Superior temporal gyrus (tissue), 1 donor: Measurements from ENCODE around the gene AGO4.
"Not testable (repeated sequence)": the region's sequence is repeated elsewhere in the genome, so short reads cannot be mapped to it uniquely, and the experiment has no call there.

ENCODE experiments used
- DNase-seq: peaks from one replicate; pipeline ENCODE4 v3.0.0-alpha.2; 2016; ENCODE audit errors: extremely low spot score

The AGO4 gene

GRCh38 chr1:35863881-35864625, 56.2 kb downstream of the AGO4 start:
- no peak for DNase-seq

- DNase-seq, result no peak
These were observed 57.0 kb downstream of the AGO4 start for GRCh38 chr1:35864813-35865212.

- DNase-seq, result no peak
These were observed 59.2 kb downstream of the AGO4 start for GRCh38 chr1:35866991-35867390.

DNA sequence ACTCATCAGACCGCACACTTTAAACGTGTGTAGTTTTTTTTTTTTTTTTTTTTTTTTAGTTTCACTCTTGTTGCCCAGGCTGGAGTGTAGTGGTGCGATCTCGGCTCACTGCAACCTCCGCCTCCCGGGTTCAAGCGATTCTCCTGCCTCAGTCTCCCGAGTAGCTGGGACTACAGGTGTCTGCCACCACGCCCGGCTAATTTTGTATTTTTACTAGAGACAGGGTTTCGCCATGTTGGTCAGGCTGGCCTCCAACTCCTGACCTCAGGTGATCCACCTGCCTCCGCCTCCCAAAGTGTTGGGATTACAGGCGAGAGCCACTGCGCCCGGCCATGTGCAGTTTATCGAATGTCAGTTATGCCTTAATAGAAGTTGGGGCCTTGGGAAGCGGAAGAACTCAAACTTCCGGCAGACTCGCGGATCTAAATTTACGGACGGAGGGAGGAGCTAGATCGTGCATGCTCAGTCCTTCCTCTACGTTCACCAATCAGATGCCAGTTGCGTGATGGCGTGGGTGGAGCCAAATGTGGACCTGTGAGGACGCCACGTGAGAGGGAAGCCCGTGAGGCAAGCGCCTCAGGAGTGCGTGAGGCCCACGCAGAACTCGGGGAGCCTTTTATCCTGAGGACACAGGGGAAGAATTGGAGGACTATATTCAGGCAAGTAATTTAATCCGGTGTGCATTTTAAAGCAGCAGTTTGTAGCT, 61.6 kb downstream of the AGO4 start:
- not testable (repeated sequence) for DNase-seq

GRCh38 chr1:35870651-35871309, 63.0 kb downstream of the AGO4 start:
- no peak for DNase-seq

DNA sequence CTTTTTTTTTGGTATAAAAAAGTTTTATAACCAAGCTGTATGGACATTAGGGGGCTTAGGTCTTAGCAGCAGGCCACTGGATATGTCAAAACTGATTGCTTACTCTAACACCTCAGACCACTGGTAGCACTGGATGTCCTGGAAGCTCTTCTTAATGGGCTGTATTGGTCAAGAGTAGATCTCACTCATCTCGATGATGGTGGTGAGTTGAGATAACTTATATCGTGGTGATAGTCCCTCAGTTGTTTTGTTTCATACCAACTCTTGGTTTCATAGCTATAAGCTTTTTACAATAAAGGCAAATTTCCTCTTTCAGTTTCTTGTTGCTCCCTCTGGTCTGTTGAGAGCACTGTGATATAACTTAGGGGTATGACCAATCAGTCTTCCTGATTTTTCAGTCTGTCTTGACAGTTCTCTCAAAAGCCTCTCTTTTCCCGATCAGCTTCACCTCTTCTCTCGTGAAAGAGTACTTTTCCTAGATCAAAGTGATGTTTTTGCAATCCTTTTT, 65.5 kb downstream of the AGO4 start:
- DNase-seq, result no peak

DNA sequence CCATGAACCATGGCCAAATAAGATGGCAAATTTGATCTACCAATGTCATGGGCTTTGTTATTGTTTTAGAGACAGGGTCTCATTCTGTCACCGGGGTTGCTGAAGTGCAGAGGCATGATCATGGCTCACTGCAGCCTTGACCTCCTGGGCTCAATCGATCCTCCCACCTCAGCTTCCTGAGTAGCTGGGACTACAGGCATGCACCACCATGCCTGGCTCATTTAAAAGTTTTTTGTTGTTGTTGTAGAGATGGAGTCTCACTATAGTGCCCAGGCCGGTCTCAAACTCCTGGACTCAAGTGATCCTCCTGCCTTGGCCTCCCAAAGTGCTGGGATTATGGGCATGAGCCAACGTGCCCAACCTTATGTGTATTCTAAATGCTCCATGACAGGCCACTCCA, 66.3 kb downstream of the AGO4 start:
- DNase-seq, result not testable (repeated sequence)

- no peak for DNase-seq
These were observed 69.2 kb downstream of the AGO4 start for GRCh38 chr1:35876988-35877387.

DNA sequence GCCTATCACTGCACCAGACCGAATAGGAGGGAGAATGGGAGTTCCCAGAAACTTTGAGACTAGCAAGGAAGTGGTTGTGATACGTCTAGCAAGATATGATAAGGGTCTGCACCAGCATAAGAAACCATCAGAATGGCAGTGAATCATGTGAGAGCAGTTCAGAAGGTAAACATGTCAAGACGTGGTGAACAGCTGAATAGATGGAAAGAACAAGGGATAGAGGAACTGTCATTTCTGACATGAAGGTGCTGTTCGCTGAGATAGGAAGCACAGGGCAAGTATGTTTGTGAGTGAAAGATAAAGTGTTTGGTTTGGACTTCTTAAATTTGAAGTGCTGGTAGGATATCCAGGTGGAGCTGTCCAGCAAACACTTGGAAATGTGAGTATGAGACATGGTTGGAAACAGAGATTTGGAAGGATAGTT, 74.0 kb downstream of the AGO4 start:
- no peak for DNase-seq

DNA sequence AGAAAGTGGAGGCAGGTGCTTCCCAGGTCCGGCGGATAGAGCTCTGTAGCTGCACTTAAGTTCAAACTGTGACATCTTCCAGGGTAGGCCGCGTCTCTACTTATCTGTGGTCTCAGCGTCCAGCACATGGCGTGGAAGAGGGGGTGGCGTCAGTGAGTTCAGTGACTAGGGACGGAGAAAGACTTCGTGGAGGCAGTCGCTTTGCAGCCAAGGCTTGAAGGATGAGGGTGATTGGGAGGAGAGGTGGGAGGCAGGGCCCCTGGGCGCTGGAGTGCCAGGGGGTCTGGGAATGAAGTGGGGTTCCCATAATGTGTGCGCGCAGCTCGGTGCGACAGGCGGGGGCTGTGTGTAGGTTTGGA, 74.7 kb downstream of the AGO4 start:
- no peak for DNase-seq

DNA sequence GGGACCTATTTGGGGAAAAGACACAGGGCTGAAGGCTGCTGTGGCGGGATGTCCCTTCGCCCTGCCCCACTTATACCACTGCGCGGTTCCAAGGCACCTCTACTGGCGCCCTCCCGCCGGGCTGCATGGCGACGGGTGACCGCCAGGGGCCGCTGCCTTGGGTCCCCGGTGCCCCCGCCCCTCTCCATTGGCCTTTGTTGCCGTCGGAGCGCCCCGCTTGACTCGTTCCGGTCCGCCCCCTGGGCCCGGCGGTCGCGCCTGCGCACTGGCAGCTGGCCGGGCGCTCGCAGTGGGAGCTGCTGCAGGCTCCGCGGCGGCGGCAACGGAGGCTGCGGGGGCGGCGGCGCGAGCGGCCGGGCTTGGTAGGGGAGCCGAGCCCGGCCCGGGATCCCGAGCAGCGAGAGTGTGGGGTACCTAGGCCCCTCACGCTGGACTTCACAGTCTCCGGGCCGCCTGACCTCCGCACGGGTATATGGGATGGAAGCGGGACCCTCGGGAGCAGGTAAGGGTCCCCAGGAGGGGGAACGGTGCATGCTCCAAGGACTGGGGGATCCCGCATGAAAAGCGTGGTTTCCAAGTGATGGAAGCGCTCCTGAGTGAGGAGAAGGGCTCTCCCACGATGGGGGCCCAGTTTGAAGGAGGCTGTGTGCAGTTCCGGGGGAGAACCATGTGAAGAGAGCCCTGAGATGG, 75.3 kb downstream of the AGO4 start, which contains the start of gene AGO1:
AGO1 (plus strand) TSS at position 265 of the 690 bp plus-strand sequence; CDS start at position 478, 213 bp downstream.
- peak; percentile 89 for DNase-seq

DNA sequence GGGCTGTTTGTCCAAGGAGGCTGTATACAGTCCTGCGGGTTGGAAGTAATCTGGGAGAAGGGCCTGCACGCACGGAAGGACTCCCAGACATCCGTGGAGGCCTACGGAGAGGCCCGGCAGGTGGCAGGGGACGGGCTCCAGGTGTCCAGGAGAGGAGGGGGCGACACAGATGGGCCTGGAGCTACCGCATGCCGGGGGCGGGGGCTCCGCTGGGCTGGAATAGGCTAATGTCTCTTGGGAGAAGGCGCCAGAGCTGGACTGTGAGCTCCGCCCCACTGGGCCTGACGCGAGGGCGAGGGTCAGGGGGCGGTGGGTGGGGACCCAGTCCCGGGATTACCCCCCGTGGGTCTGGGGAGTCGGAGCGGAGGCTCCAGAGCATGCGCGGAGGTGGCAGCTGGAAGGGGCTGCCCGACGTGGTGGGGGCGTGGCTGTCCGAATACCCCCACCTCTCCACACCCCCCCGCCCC, 75.9 kb downstream of the AGO4 start:
- DNase-seq, result no peak

GRCh38 chr1:35884934-35885333, 77.1 kb downstream of the AGO4 start:
- DNase-seq, result no peak

DNA sequence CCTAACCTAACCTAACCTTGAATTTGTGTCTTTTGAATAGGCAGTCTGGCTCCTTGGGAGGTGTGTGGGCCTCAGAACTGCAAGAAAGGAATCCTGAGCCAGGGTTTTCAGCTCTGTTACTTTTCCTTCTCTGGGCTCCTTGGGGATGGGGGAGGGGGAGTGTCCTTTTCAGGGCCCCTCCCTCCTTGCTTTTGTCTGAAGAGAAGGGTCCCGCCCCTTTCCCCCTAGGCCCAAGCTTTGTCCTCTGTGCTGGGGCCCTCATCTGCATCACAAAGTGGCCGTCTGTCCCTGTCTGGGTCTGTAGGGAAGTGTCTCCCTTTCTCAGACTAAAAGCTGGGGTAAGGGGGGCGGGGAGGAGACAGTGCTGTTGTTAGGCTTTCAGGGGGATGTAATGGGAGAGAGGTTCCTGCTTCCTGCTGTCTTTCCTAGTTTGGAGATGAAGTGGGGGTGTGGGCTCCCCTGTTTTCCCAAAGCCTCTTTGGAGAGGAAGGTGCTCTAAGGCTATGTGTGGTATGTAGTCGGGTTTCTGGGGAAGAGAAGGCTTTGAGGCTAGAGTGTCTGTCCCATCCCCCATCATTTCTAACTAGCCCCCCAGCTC, 78.2 kb downstream of the AGO4 start:
- DNase-seq, result no peak

DNA sequence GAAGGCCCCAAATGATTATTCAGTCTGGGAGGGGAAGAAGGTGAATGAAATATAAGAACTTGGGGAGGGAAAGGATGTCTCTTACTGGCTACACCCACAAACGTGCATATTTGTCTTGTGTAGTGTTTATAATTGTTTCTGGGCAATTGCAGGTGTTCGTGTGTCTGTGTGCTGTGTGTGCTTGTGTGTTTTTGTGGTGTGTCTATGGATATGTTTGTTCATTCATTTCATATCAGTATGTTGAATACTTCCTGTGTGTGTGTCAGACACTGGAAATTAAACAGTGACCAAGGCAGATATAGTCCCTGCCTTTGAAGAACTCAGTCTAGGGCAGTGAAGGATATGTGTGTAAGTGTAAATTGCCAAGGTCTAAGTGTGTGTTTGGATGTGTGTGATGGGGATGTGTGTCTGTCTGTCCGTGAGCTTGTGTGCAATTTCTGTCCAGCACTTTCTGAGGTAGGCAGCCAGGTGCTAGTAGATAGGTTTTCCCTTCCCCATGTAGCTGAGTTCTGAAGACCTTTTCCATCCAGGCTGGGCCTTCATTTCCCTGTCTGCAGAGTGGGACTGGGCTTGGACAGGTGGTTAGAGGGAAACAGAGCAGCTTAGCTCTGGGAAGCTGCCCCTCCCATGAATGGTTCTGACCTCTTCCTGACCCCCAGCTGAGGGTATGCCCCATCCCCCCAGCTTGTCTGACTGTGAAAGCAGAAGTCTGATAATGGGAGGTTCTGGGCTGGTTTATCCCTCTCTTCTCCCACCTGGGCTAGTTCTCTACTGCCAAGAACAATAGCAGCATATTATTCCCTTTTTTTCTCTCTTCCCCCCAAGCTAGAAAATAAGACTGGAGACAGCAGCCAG, 79.0 kb downstream of the AGO4 start:
- no peak for DNase-seq

GRCh38 chr1:35887508-35887907, 79.7 kb downstream of the AGO4 start:
- DNase-seq, result no peak

DNA sequence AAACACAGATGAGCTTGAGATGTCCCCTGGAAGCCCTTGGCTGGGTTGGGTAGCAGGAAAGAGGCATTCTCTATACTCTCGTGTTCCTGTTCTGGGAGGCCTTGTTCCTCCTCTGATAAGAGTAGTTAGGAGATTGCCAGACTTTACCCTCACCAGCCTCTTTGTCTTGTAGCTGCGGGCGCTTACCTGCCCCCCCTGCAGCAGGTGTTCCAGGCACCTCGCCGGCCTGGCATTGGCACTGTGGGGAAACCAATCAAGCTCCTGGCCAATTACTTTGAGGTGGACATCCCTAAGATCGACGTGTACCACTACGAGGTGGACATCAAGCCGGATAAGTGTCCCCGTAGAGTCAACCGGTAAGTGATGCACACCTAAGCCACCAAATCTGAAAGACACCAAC, 80.4 kb downstream of the AGO4 start:
- no peak for DNase-seq

DNA sequence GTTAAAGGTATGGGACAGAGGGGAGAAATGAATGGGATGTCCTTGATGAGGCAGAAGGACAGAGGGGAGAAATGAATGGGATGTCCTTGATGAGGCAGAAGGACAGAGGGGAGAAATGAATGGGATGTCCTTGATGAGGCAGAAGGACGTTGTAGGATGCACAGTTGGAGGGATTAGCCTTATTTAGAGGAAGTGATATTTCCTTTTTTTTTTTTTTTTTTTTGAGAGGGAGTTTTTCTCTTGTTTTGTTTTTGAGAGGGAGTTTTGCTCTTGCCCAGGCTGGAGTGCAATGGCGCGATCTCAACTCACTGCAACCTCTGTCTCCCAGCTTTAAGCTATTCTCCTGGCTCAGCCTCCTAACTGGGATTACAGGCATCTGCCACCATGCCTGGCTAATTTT, 81.2 kb downstream of the AGO4 start:
- DNase-seq, result not testable (repeated sequence)

GRCh38 chr1:35893051-35893879, 85.4 kb downstream of the AGO4 start:
- no peak for DNase-seq

DNA sequence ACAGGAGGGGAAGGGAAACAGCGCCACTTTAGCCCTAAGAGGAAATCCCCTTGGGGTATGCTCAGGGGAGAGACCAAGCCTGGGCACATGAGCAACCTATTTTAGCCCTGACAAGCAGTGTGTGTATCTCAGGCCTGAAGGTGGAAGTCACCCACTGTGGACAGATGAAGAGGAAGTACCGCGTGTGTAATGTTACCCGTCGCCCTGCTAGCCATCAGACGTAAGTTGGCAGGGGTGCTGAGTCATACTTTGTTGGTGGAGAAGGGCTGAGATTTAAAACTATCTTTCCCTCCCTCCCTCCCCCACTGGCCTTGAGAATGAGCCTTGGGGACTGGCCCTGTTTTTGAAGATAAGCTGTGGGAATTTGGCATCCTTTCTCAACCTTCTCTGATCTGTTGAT, 86.4 kb downstream of the AGO4 start:
- no peak for DNase-seq
